ENCODE results near the gene THBS2. TPM values are rescaled to one million over a fixed set of nuclear protein-coding genes. Genes with fewer than 3 reads are reported as not detected.
"Not testable (repeated sequence)": the region's sequence is repeated elsewhere in the genome, so short reads cannot be mapped to it uniquely, and the experiment has no call there.

Gene THBS2
- polyA plus RNA-seq, 1 donor: 31.9 TPM

DNA sequence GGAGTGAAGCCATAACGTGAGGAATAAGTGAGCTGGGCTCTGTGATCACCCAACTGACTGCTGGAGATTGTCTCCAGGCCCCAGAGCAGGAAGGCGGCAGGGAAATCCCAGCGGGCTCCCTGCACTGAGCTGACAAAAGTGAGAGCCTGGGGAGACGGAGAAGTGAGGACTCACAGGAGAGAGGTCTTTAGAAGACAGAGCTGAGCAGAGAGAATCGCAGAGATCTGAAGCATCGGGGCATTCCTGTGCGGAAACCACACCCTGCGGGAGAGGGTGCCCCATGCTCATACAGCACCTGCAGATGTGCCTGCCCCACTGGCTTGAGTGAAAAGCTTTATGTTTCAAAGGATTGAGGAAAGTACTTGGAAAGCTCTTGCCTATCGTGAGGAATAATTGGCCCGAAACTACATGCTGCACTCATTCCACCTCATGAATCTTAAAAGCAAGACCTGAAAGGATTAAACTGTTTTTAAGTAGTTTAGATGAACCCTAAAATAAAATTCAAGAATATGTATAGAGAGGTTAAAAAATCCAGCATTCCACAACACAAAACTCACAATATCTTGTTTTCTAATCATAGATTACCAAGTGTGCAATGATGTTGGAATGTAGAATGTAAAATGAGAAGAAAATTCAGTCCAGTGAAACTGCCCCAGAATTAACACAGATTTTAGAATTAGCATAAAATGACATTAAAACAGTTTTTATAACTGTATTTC lies 17.7 kb upstream of the THBS2 start:
- no peak for DNase-seq

DNA sequence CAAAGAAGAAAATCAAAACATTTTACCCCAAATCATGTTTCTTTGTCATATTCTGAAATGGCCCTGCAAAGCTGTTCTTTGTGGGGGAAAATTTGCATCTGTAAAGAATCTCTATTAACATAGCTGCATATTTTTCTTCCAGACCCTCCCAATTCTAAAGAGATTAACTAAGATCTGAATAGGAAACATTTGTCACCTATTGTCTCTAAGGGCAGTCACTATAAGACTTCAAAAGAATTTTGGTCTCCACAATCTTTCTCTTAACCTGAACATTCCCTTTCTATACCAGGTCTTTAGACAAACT lies 16.4 kb upstream of the THBS2 start:
- DNase-seq: not testable (repeated sequence)

DNA sequence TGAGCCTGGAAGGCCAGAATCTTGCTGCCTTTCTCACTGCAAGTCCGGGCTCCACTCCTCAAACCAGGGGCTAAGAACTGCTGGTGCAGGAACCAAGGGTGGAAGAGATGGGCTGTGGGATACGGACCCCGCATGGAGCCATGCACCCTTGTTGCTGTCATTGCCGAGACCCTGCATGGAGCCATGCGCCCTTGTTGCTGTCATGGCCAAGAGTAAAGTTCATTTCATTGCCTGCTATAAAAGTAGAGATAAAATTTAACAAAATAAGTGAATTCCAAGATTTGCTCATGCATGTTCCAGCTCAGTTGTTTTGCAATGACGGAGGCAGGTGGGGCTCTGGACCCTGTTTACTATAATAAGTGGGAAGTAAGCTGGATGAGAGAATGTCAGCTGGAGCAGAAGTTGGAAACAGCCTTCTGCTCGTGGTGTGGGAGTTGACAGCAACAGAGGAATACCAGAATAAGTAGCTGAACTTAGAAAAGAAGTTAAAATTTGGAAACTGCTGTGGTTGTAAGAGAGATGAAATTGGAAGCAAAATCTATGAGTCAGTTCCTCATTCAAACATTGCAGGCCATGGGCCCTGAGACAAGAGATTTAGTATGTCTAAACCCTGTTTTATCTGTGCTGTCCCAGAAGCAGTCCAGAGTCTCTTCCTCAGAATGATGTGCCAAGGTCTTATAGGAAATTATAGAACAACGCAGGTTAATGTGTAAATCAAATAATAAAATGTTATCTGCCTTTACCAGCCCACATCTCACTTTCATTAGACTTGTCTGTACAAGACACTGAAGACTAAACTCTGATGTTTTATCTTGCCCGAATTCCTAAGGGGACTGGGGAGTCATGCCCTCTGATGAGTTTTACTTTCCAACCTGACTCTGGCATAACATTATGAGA lies 15.8 kb upstream of the THBS2 start:
- peak; percentile 84 for DNase-seq

DNA sequence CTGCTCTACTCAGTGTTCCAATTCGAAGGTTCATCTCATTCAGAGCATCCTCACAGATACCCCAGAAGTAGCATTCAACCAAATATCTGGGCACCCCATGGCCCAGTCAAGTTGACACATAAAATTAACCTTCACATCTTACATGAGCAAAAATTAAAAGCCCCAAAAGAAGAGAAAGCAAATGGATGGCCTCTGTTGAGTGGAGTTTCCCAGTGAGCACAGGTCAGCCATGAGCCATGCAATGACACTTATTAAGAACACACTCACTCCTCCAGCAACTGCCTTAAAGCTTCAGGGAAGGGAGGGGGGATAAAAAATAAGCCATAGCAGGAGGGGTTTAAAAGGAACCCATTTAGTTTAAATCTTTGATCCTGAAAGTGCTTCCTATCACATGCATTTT lies 14.6 kb upstream of the THBS2 start:
- DNase-seq: no peak

DNA sequence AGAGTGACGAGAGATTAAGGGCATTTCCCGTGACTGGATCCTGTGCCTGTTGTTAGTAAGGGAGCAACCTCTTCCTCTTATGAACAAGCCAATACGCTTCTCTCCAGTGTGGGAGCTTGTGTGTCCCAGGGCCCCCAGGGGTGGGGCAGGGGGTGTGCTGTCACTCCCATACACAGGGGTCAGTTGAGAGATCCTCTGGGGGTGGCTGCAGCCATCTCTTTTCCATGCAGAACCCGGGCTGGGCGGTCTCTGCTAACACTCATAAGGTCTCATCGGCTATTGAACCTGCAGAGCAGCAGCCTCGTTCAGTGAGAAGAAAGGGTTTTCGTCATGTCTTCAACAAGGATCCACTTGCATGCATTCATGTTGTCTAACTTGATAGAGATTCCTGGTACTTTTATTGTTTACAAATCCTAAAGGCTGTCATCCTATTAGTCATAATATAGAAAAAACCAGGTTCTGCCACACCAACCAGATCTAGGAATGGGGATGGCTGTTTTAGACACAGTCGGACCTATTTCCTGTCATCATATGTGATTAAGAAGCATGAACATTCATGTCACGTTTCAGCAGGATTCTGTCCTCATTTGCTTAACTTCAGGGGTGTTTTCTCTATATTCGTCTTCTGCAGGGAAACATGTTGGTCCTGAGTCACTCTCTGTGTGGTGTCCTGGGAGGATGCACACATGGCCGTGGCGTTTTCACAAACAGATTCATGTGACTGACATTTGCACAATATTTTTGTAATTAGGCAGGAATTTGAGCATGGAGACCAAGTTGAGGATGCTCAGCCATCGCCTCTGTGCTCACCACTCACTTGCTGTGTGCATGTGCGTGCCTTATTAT lies 13.3 kb upstream of the THBS2 start:
- DNase-seq: no peak

DNA sequence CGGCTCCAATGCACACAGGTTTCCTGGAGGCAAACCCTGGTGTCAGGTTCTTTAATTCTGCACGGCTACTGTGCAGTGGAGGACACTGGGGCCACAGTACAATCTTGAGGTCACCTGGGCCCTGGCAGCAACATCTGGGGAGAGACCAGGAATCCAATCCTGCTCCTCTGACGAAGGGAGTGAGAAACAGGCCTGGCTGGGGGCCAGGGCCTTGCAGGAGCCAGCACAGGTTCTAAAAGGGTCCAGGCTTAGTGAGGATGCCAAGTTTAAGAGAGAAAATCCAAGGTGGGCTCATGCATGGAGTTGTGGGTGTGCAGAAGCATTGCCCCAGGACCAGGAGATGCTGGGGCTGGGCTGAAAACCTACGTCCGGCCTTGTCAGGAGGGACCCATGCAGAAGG lies 12.6 kb upstream of the THBS2 start:
- DNase-seq: no peak

DNA sequence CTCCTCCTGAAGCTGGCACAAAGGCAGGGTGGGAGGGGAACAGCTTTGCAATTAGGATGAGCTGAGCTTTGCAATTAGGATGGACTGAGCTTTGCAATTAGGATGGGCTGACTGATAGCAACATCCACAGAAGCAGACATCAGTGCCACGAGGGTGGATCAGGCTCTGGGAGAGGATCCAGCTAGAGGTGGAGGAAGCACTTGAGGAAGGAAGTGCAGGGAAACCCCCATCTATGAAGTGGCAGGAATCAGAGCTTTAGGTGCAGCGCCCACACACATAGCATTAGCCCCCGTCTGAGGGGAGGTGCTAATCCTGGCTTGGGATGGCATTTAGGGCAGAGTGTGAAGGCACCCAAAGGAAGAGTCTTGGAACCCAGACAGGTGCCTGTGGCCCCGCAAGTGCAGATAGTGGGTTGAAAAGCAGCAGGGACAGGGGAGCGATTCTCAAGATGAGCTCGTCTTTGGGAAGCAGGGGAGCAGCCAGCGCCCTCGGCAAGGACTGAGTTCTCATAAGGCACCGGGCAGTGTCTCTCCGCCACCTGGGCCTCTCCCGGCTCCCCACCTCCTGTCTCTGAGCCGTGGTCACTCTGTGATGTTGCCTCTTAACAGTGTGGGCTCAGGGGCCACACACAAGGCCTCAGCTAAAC lies 12.0 kb upstream of the THBS2 start:
- DNase-seq: no peak

DNA sequence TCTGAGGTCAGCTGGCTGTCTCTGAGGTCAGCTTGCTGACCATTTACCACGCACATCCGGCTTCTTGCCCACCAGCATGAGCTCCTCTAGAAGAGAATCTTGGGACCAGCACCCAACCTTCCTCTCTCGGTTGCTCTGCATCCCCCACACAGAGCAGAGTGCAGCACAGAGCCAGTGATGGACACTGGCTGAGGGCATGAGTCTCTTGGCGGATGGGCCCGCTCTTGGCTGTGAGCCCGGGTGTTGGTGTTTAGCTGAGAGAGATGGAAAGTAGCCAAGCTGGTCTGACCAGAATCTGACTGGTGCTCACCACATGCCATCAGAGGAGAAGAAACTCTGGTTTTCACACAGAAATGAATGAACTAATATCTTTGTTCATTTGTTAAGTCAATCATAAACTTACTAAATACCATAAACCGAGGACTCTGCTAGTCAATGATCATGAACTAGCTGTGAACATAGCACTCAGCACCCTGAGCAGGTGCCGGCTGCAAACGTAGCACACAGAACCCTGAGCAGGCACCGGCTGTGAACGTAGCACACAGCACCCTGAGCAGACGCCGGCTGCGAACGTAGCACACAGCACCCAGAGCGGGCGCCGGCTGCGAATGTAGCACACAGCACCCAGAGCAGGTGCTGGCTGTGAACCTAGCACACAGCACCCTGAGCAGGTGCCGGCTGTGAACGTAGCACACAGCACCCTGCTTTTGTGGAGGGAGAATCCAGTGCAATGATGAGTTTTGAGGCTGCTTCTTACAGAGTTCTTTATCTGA lies 10.4 kb upstream of the THBS2 start:
- DNase-seq: no peak

DNA sequence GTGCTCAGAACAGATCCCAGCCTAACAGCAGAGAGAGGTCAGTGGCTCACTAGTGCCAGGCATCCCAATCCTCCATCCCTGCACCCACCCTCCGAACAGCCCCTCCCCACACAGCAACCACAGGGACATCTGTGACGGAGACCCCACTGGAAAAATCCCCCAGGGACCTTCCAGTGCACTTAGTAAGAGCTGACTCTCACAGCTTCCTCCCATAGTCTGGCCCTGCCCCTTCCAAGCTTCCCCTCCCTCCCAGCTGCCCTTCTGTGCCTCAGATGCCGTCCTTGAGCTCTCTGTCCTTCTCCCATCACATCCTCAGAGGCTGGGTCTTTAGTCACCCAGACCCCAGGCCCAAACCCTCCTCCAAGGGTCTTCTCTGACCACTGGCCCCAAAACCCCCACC lies 9.7 kb upstream of the THBS2 start:
- no peak for DNase-seq

DNA sequence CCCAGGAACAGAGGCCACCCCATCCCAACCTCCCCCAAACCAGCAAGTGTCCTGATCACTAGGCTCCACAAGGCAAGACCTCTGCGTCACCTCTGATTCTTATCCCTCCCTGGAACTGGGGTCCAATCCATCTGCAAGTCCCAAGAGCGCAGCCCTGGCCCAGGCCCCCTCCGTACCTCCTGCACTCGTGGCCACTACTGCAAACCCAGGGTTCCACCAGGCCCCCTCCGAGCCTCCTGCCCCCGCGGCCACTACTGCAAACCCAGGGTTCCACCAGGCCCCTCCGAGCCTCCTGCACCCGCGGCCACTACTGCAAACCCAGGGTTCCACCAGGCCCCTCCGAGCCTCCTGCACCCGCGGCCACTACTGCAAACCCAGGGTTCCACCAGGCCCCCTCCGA lies 9.0 kb upstream of the THBS2 start:
- not testable (repeated sequence) for DNase-seq

DNA sequence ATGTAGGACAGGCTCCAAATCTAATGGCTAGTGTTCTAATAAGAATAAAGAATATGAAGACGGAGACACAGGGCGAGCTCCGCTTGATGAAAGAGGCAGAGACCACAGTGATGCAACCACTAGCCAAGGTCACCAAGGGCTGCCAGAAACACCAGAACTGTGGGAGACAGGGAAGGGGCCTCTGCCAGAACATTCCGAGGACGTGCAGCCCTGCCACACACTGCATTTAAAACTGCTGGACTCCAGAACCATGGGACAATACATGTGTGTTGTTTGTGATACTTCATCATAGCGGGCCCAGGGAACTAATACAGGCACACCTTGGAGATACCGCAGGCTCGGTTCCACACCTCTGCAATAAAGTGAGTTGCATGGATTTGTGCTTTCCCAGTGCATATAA lies 2.9 kb upstream of the THBS2 start:
- DNase-seq: no peak

DNA sequence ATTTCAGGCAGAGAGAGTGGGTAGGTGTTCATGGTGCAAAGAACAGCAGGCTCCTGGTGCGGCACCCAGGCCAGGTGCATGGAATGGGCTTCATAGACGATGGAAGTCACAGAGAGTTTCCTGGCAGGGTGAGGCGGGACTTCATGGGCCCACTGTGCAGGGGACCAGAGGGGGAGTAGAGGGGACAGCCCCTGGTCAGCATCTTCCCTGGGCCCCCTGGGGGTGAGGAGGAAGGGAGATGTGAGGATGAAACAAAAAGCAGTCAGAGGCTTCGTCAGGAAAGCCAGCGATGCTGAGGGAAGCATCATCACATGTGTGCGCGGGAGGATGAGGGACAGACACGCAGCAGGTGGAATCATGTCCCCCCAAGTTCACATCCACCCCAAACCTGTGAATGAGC lies 2.4 kb upstream of the THBS2 start:
- DNase-seq: no peak

DNA sequence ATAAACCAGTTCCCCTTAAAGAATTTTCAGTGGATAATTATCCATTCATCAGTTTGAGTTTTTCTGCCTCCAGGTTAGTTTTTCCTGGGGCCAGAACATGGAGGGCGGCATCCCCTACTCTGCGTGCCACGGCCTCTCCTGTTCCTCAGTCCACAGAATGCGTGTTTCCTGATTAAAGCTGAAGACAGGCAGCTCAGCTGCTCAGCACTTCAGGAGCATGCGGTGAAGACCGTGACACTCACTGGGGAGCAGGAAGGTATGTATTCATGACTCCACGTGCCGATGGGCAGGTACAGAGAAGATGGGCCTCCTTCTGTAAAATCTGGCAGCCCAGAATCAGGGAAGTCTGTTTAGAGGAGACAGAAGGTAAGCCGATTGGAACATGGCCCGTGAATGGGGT lies 2.0 kb upstream of the THBS2 start:
- DNase-seq: no peak

DNA sequence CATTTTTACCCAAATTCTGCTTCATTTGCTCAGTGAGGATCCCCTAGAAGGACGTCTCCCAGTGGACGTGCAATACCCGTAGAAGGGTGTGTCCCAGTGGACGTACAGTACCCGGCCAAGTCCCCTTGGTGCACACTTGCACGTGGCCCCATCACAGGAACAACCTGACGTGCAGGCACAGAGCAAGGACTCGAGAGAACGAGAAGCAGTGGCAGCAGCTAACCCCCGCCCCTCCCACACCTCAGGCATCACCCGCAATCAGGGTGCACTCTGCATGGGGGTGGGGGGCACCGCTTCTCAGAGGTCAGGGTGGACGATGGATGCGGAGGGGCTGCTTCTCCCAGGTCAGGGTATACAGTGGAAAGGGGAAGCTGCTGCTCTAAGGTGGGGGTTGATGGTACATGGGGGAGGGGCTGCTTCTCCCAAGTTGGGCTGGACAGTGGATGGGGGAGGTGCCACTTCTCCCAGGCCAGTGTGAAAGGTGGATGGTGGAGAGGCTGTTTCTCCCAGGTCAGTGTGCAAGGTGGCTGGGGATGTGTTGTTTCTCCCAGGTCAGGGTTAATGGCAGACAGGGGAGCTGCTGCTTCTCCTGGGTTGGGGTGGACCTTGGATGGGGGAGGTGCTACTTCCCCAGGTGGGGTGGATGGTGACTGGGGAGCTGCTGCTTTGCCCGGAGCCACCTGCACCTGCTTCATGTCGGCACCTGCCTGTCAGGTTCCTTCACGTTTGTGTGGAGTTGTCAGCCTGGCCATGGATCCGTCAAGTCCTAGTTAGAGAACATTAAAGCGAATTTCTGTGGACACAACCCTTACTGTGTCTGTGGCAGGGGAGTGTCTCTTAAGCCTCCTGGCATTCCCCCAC lies 1.0 kb upstream of the THBS2 start:
- DNase-seq: no peak

DNA sequence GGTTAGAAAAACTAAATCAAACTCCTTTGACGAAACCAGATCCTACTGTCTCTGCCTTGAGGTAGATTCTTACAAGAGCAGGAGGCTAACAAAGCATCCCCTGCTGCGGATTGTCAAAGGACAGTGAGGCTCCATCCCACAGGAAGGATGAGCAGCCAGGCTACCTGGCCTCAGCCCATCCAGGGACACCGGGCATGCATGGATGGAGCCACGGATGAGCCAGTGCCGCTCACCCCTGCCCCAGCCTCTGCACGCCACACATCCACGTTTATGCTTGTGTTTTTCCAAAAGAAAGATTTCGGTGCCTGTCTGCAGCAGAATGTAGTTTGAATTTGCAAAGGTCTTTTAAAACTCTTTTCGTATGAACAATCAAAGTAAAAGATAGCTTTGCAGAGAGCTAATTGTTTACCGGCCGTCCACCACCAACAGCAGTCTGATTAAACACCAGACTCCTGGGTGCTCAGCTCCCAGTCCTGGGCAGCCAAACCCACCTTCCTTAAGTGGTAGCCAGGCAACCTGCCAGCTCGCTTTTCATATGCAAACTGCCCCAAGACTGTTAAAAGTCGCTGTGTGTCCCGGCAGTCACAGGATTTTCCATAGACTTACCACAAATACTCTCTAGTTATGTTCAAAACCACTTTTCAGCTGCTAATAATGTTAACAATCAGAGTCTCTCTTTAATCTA lies 999 bp downstream of the THBS2 start:
- no peak for DNase-seq

DNA sequence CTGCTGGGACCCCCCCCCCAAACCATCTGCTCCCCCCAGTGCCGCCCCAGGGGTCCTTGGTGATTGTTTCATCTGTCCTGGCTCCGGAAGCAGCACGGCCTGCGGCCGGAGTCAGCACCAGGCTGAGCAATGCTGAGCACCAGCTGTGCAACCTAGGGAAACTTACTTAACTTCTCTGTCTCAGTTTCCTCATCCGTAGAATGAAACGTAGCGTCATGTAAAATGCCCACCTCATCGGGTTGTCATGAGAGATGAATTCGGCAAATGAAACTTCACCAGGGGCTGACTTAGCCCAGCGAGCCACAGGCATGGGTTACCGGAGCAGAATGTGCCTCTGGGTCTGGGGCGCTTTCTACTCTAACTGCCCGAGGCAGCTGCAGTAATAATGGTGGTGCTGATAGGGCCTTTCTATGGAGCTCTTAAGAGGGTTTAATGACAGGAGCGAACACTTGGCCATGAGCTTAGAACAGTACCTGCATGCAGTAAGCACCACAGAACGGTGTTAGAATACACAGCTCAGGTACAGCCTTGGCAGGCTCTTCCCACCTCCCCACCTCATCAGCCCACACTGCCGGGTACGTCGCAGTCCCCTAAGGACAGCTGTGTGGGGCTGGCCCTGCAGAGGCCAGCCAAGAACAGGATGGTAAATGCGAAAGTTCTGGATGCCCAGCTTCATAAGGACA lies 1.7 kb downstream of the THBS2 start:
- no peak for DNase-seq

DNA sequence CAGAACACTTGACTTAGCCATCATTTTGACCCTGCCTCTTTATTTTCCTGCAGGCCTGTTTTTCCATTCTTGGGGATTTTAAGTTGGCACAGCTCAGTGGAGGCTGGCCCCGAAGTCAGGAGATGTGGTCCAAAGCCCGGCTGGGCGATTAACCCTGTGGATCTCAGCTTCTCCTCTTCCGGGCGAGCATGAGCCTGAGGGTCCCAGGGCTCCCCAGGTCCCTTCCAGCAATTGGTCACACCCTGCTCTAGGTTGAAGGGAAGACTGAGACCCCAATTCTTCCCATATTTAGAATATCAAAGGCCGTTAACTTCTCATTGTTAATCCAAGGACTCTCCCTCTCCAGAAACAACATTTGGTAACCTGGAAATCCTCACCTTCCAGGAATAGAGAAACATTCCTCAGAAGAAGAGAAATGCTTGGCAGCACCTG lies 2.3 kb downstream of the THBS2 start:
- peak; percentile 63 for DNase-seq

DNA sequence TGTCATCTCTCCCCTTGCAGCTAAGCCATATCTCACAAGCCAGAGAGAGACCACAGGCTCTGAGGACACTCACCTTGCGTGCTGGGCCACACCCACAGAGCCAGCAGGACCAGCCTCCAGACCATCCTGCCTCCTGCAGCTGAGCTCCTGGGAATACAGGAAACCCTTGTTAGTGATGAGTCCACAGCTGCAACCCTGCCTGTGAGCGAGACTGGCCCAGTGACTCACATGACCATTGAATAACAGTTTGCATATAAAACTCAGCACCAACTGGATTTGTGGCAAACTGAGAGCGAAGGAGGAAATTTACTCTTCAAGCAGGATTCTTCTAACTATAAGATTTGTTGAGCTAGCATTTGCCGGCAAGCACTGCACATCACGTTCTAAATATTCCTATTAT lies 3.0 kb downstream of the THBS2 start:
- DNase-seq: no peak

DNA sequence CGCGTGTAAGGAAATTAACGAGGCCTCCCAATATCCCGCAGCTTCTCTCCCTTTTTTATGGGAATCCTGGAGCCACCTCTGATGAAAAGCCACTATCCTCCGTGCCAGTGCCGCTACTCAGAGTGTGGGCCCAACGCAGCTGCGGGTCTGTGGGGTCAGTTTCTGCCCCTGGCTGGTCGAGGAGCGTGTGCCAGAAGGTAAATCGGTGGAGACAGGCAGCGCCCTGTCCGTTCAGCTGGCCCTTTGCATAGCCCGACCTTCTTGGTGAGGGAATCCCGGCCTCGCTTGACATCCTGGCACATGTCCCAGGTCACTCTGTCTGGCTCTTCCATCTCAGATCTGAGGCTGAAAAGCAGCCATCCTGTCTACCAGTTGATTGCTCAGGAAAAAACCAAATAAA lies 4.6 kb downstream of the THBS2 start:
- DNase-seq: no peak

DNA sequence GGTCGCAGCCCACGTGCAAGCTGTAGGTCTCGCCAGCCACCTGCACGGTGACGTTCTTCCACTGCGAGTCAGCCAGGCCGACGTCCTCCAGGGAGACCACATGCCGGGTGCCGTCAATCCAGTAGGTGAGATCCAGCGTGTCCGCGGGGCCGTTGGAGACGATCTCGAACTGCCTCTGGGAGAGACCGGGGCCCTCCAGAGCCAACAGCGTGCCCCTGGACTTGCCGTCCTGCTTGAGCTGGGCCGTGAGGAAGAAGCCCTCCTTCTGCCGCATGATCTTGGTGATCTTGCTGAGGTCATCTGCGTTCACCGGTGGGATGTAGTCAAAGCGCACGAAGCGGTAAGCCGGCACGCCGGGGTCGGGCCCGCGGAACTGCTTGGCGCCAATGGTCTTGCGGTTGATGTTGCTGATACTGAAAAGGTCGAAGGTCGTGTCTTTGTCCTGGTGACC lies 5.1 kb downstream of the THBS2 start:
- no peak for DNase-seq
